ENCODE results near the gene KIF11. TPM values are rescaled to one million over a fixed set of nuclear protein-coding genes. Genes with fewer than 3 reads are reported as not detected.

Gene KIF11
- total and polyA plus RNA-seq, 9 of the 15 experiments (the other 6 are each of a cell fraction or from before 2014, with no cell fraction given), result 11.3 to 54.4 (median 29.2) TPM

DNA sequence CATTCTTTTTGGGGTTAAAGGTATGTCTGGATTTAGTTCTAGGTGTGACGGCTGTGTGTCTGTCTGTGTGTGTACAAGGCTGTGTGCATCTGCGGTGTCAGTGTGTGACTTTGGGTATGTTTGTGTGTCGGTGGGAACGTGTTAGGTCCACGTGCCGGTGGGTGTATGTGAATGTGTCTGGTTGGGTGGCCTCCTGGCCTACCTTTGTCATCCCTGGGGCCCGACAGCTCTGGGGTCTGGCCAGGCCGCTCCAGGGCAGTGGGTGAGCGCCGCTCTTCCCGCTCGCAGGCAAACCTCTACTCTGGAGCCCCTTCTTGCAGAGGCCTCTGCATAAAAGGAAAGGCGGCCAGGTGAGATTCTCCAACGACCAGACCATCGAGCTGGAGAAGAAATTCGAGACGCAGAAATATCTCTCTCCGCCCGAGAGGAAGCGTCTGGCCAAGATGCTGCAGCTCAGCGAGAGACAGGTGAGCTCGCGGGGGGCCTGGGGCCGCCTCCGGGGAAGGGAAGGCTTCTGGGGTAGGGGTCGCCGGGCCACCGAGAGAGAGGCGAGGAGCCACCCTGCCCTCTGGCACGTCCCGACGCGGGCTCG is 99.2 kb downstream of the KIF11 start (continued):
- TF ChIP-seq UBTF (IDR thresholded peaks at IDR 0.05; ENCODE audit: borderline replicate concordance in 1 of 2, low read depth in 2 of 2, low read length in 2 of 2) (peak in 1 of 2 experiments; percentile 67; a peak in 3 of 4 replicates), ZNF696 (CRISPR knock-in tag; conservative IDR thresholded peaks at IDR 0.05) (no peak), ZNF780A (CRISPR knock-in tag; IDR thresholded peaks at IDR 0.05) (no peak), GATAD2B (IDR thresholded peaks at IDR 0.05; ENCODE audit: borderline replicate concordance) (no peak), THRB (CRISPR knock-in tag; conservative IDR thresholded peaks at IDR 0.05) (0 out of 2 replicates have a peak, but pooled peaks have one; percentile 11), ZC3H11A (IDR thresholded peaks at IDR 0.05; ENCODE audit: low read depth, low read length) (no peak), KDM5B (IDR thresholded peaks at IDR 0.05; ENCODE audit: insufficient replicate concordance, low read depth, low read length) (peak; percentile 1), ILF3 (IDR thresholded peaks at IDR 0.05; ENCODE audit: borderline replicate concordance) (no peak), NFXL1 (CRISPR knock-in tag; IDR thresholded peaks at IDR 0.05) (no peak), RCOR1 (IDR thresholded peaks at IDR 0.05; ENCODE audit: borderline replicate concordance in 1 of 2, low read depth in 2 of 2, low read length in 2 of 2) (no peak), PHF8 (IDR thresholded peaks at IDR 0.05; ENCODE audit: borderline replicate concordance, low read length) (peak; percentile 2; the same call in 1 of the 2 replicates), MIER1 (IDR thresholded peaks at IDR 0.05; ENCODE audit: low read depth) (no peak), HMG20B (CRISPR knock-in tag; IDR thresholded peaks at IDR 0.05) (no peak), U2AF2 (optimal IDR thresholded peaks at IDR 0.05; ENCODE audit: low read depth, low read length) (no peak)
- TF ChIP-seq, protein P1, sequence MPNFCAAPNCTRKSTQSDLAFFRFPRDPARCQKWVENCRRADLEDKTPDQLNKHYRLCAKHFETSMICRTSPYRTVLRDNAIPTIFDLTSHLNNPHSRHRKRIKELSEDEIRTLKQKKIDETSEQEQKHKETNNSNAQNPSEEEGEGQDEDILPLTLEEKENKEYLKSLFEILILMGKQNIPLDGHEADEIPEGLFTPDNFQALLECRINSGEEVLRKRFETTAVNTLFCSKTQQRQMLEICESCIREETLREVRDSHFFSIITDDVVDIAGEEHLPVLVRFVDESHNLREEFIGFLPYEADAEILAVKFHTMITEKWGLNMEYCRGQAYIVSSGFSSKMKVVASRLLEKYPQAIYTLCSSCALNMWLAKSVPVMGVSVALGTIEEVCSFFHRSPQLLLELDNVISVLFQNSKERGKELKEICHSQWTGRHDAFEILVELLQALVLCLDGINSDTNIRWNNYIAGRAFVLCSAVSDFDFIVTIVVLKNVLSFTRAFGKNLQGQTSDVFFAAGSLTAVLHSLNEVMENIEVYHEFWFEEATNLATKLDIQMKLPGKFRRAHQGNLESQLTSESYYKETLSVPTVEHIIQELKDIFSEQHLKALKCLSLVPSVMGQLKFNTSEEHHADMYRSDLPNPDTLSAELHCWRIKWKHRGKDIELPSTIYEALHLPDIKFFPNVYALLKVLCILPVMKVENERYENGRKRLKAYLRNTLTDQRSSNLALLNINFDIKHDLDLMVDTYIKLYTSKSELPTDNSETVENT (CRISPR knock-in tag; IDR thresholded peaks at IDR 0.05), result no peak
- TF ChIP-seq, protein P2, sequence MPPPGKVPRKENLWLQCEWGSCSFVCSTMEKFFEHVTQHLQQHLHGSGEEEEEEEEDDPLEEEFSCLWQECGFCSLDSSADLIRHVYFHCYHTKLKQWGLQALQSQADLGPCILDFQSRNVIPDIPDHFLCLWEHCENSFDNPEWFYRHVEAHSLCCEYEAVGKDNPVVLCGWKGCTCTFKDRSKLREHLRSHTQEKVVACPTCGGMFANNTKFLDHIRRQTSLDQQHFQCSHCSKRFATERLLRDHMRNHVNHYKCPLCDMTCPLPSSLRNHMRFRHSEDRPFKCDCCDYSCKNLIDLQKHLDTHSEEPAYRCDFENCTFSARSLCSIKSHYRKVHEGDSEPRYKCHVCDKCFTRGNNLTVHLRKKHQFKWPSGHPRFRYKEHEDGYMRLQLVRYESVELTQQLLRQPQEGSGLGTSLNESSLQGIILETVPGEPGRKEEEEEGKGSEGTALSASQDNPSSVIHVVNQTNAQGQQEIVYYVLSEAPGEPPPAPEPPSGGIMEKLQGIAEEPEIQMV (tag; conservative IDR thresholded peaks at IDR 0.05; ENCODE audit: low read depth), result no peak

All from K562 (cell line).